ENCODE data around the gene RNF123.

- TF ChIP-seq CTCF (IDR thresholded peaks at IDR 0.05): no peak
- TF ChIP-seq EZH2 (IDR thresholded peaks at IDR 0.05; ENCODE audit: borderline replicate concordance, insufficient read depth, low read depth, low read length, poor library complexity, severe bottlenecking): no peak
Observed at GRCh38 chr3:49747792-49748480, 58.6 kb downstream of the RNF123 start.
